Renal cortical epithelial cell (primary cell): ENCODE measurements around the gene CD2. TPM values are rescaled to one million over a fixed set of nuclear protein-coding genes. Genes with fewer than 3 reads are reported as not detected.
A peak's percentile ranks its signal among the peaks of the same experiment; 100 is the strongest.
"Not testable (repeated sequence)": the region's sequence is repeated elsewhere in the genome, so short reads cannot be mapped to it uniquely, and the experiment has no call there.

Experiments
- DNase-seq: peaks from one replicate; pipeline ENCODE4 v3.0.0-alpha.2; 2011; ENCODE audit warnings: low read depth
- total RNA-seq: library from RNA; depleted of rRNA; stranded (reverse); fragments of >200 nt; gene quantifications from 2 replicates; pipeline ENCODE4 v1.2.3, GENCODE V29; 2014

CD2 gene
- total RNA-seq, 1 donor from 2014 or later, result not detected

GRCh38 chr1:116731439-116731838 is 22.8 kb upstream of the CD2 start:
- no peak for DNase-seq

- no peak for DNase-seq
These were observed 21.5 kb upstream of the CD2 start for GRCh38 chr1:116732726-116733125.

GRCh38 chr1:116733476-116734365 is 20.5 kb upstream of the CD2 start:
- no peak for DNase-seq

GRCh38 chr1:116735246-116735645 is 19.0 kb upstream of the CD2 start:
- no peak for DNase-seq

- DNase-seq, result peak; percentile 43
These were observed 17.0 kb upstream of the CD2 start for GRCh38 chr1:116737020-116737854.

- no peak for DNase-seq
These were observed 16.3 kb upstream of the CD2 start for GRCh38 chr1:116737855-116738321.

- DNase-seq, result no peak
These were observed 15.4 kb upstream of the CD2 start for GRCh38 chr1:116738673-116739370.

GRCh38 chr1:116739371-116740012 is 14.7 kb upstream of the CD2 start:
- DNase-seq, result no peak

- no peak for DNase-seq
These were observed 13.9 kb upstream of the CD2 start for GRCh38 chr1:116740296-116740695.

GRCh38 chr1:116740746-116741145 is 13.5 kb upstream of the CD2 start:
- DNase-seq, result no peak

- DNase-seq, result no peak
These were observed 12.2 kb upstream of the CD2 start for GRCh38 chr1:116741836-116742565.

GRCh38 chr1:116743535-116743934 is 10.7 kb upstream of the CD2 start:
- peak; percentile 8 for DNase-seq

- DNase-seq, result no peak
These were observed 6.0 kb upstream of the CD2 start for GRCh38 chr1:116748272-116748671.

GRCh38 chr1:116751146-116751545 is 3.1 kb upstream of the CD2 start:
- no peak for DNase-seq

GRCh38 chr1:116751621-116752020 is 2.6 kb upstream of the CD2 start:
- DNase-seq, result no peak

- DNase-seq, result no peak
These were observed 918 bp upstream of the CD2 start for GRCh38 chr1:116753312-116753711.

- no peak for DNase-seq
These were observed 836 bp downstream of the CD2 start for GRCh38 chr1:116755066-116755465.

GRCh38 chr1:116755681-116756080 is 1.5 kb downstream of the CD2 start:
- no peak for DNase-seq

- DNase-seq, result not testable (repeated sequence)
These were observed 1.9 kb downstream of the CD2 start for GRCh38 chr1:116756092-116756491.

- not testable (repeated sequence) for DNase-seq
These were observed 4.2 kb downstream of the CD2 start for GRCh38 chr1:116758456-116758815.

GRCh38 chr1:116759636-116760035 is 5.4 kb downstream of the CD2 start:
- no peak for DNase-seq
